Measurements from ENCODE around the gene MICA. TPM values are rescaled to one million over a fixed set of nuclear protein-coding genes. Genes with fewer than 3 reads are reported as not detected.

Gene MICA
- total RNA-seq, 1 donor from 2014 or later, result 11.0 TPM

GRCh38 chr6:31462026-31462963 is 58.9 kb downstream of the MICA start:
- no peak for ATAC-seq

- peak; percentile 97 for ATAC-seq
Measured at GRCh38 chr6:31462964-31463870, 59.8 kb downstream of the MICA start.

GRCh38 chr6:31464252-31465184 is 61.1 kb downstream of the MICA start:
- ATAC-seq, result no peak

Other genes starting within 250 kb of the MICA start
- gene CCHCR1, start 245.8 kb upstream of the MICA start, total RNA-seq, result 11.1 TPM
- gene TCF19, start 245.0 kb upstream of the MICA start, total RNA-seq, result 14.8 TPM
- gene POU5F1, start 232.9 kb upstream of the MICA start, total RNA-seq, result 0.40 TPM
- gene HLA-C, start 131.5 kb upstream of the MICA start, total RNA-seq, result 202 TPM
- 105 TPM for gene HLA-B, start 46.4 kb upstream of the MICA start, total RNA-seq
- 0.92 TPM for gene MICB, start 94.5 kb downstream of the MICA start, total RNA-seq
- not detected for gene MCCD1, start 125.4 kb downstream of the MICA start, total RNA-seq
- gene DDX39B, start 138.4 kb downstream of the MICA start, total RNA-seq, result 174 TPM
- gene ATP6V1G2, start 143.0 kb downstream of the MICA start, total RNA-seq, result not detected
- gene NFKBIL1, start 144.0 kb downstream of the MICA start, total RNA-seq, result 13.9 TPM
- gene LTA, start 168.7 kb downstream of the MICA start, total RNA-seq, result not detected
- 0.24 TPM for gene TNF, start 172.0 kb downstream of the MICA start, total RNA-seq
- gene LTB, start 178.8 kb downstream of the MICA start, total RNA-seq, result 1.1 TPM
- gene LST1, start 182.7 kb downstream of the MICA start, total RNA-seq, result 2.4 TPM
- 0.28 TPM for gene NCR3, start 189.4 kb downstream of the MICA start, total RNA-seq
- gene AIF1, start 211.6 kb downstream of the MICA start, total RNA-seq, result 3.3 TPM
- gene PRRC2A, start 217.1 kb downstream of the MICA start, total RNA-seq, result 103 TPM
- 143 TPM for gene BAG6, start 249.1 kb downstream of the MICA start, total RNA-seq

All from esophagus mucosa (tissue), 1 donor.